Gastroesophageal sphincter (tissue), 4 donors: Measurements from ENCODE around the gene GAD2. TPM values are rescaled to one million over a fixed set of nuclear protein-coding genes. Genes with fewer than 3 reads are reported as not detected.
A peak's percentile ranks its signal among the peaks of the same experiment; 100 is the strongest.

Experiments
- ATAC-seq: fragments of 150-250 bp; one replicate; pipeline ENCODE4 v1.9.1; 2016; ENCODE audit warnings: mild to moderate bottlenecking, moderate library complexity
- H3K27ac ChIP-seq, 4 donors: fragments of 200-600 bp; sonication (generic) in 3 of 4; 1 replicate in 3 of 4; 2 replicates in 1 of 4; pipeline ENCODE4 v1.5.1; 2016 to 2019
- H3K27me3 ChIP-seq: fragments of 200-600 bp; sonication (generic); one replicate; pipeline ENCODE4 v1.5.1; 2019
- H3K36me3 ChIP-seq, 2 donors: fragments of 200-600 bp; sonication (generic); one replicate each; pipeline ENCODE4 v1.5.1; 2019; ENCODE audit warnings: control low read depth in 1 of 2
- H3K4me1 ChIP-seq, 3 donors: fragments of 200-600 bp; sonication (generic); 1 replicate in 2 of 3; 2 replicates in 1 of 3; pipeline ENCODE4 v1.5.1; 2016 to 2019; ENCODE audit warnings: control low read depth in 2 of 3
- H3K4me3 ChIP-seq, 2 donors: fragments of 200-600 bp; sonication (generic); one replicate each; pipeline ENCODE4 v1.5.1; 2019; ENCODE audit warnings: mild to moderate bottlenecking in 1 of 2, moderate library complexity in 1 of 2
- H3K9me3 ChIP-seq, 3 donors: fragments of 200-600 bp; sonication (generic); one replicate each; pipeline ENCODE4 v1.5.1; 2017 to 2019; ENCODE audit warnings: control low read depth in 2 of 3
- EP300 ChIP-seq: sonication (generic); formaldehyde crosslinking; IDR thresholded peaks from one replicate; pipeline ENCODE4 v1.6.1; 2017; ENCODE audit warnings: antibody characterized with exemption, mild to moderate bottlenecking
- POLR2A ChIP-seq, 2 donors: fragments of 450-650 bp; IDR thresholded peaks; one replicate each; pipeline ENCODE4 v1.6.1; 2017; ENCODE audit warnings: antibody characterized with exemption in 2 of 2, mild to moderate bottlenecking in 2 of 2, moderate library complexity in 1 of 2
- POLR2AphosphoS5 ChIP-seq: sonication (generic); formaldehyde crosslinking; IDR thresholded peaks from one replicate; pipeline ENCODE4 v1.6.1; 2017; ENCODE audit warnings: antibody characterized with exemption
- WGBS, 2 donors: methylation state at CpG; one replicate each; pipeline ENCODE4 v1.1.5; 2018; ENCODE audit warnings: low coverage in 1 of 2; 5-methylcytosine and 5-hydroxymethylcytosine counted together
- total RNA-seq, 4 donors: library from RNA; depleted of rRNA; stranded (reverse); fragments of >200 nt; gene quantifications; one replicate each; pipeline ENCODE4 v1.1.0, GENCODE V29; 2016
- TF ChIP-seq, protein P1 (sequence below), 4 experiments: fragments of 200-600 bp in 2 of 4; fragments of 450-650 bp in 2 of 4; sonication (generic) in 1 of 4; IDR thresholded peaks; one replicate each; pipeline ENCODE4 v1.5.1; 2017 to 2019; ENCODE audit warnings: antibody characterized with exemption in 4 of 4, mild to moderate bottlenecking in 2 of 4, moderate library complexity in 2 of 4

GAD2 gene
- not detected for total RNA-seq

DNA sequence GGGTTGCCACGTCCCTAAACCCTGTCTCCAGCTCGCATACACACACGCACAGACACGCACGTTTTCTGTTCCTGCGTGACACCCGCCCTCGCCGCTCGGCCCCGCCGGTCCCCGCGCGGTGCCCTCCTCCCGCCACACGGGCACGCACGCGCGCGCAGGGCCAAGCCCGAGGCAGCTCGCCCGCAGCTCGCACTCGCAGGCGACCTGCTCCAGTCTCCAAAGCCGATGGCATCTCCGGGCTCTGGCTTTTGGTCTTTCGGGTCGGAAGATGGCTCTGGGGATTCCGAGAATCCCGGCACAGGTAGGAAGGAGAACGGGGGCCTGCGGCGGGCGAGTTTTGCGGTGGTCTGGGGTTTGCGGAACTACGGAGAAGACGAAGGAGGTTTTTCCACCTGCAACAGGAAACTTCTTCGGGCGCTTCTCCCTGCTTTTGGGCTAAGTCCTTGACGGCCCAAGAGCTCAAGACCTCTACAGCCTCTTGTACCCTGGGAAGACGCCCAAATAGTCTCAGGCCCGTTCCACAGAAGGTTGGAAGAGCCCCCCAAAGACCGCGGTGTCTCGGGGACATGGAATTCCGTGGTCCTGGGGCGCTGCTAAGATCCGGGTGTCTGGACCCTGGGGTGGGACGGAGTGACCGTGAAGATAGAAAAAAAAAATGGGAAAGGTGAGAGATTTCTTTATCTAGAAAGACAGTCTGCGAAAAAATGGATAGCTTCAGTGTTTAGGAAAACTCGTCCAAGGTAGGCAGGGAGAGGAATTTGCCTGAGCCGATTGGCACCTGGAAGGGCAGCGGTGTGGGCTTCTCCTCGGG, at the start of gene GAD2:
GAD2 (plus strand) TSS at position 190 of the 811 bp plus-strand sequence; CDS start at position 226, 36 bp downstream.
- WGBS, 2 donors = 2 to 3% methylated on average over 7 to 8 of the region's 60 CpGs
- H3K9me3 ChIP-seq = no peaks in the 10 kb centered on the region
- H3K36me3 ChIP-seq = no peaks in the 10 kb centered on the region
- no peak within 1 kb of the TSS for H3K27ac ChIP-seq
- H3K4me1 ChIP-seq = peaks cover 0 to 38% (median 15%) of the 10 kb centered on the region in 3 donors
- TF ChIP-seq POLR2AphosphoS5 = no peak
- TF ChIP-seq, protein P1, sequence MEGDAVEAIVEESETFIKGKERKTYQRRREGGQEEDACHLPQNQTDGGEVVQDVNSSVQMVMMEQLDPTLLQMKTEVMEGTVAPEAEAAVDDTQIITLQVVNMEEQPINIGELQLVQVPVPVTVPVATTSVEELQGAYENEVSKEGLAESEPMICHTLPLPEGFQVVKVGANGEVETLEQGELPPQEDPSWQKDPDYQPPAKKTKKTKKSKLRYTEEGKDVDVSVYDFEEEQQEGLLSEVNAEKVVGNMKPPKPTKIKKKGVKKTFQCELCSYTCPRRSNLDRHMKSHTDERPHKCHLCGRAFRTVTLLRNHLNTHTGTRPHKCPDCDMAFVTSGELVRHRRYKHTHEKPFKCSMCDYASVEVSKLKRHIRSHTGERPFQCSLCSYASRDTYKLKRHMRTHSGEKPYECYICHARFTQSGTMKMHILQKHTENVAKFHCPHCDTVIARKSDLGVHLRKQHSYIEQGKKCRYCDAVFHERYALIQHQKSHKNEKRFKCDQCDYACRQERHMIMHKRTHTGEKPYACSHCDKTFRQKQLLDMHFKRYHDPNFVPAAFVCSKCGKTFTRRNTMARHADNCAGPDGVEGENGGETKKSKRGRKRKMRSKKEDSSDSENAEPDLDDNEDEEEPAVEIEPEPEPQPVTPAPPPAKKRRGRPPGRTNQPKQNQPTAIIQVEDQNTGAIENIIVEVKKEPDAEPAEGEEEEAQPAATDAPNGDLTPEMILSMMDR (IDR thresholded peaks at IDR 0.05) = no peak
- TF ChIP-seq POLR2A (IDR thresholded peaks at IDR 0.05) = no peak
- no peak for TF ChIP-seq EP300
- peak within 1 kb of the TSS in 1 of 2 donors; percentile 25 for H3K4me3 ChIP-seq
- H3K27me3 ChIP-seq = peaks cover 99% of the 10 kb centered on the region
- no peak for ATAC-seq

GRCh38 chr10:26169466-26169865, 47.1 kb upstream of the GAD2 start:
- WGBS, 2 donors = 36 to 50% methylated on average over 2 of the region's 2 CpGs
- Histone ChIP-seq H3K4me3 (no peak overlapping the region), H3K9me3 (no peaks in the 10 kb centered on the region), H3K36me3 (no peaks in the 10 kb centered on the region), H3K4me1 (no peaks in the 10 kb centered on the region), H3K27ac (no peak overlapping the region), H3K27me3 (peaks cover 8% of the 10 kb centered on the region)
- ATAC-seq = no peak
- TF ChIP-seq EP300 (no peak), POLR2AphosphoS5 (no peak), POLR2A (IDR thresholded peaks at IDR 0.05) (no peak)
- TF ChIP-seq, protein P1 (IDR thresholded peaks at IDR 0.05) = no peak

- Histone ChIP-seq H3K27me3 (peaks cover 8% of the 10 kb centered on the region), H3K4me1 (no peaks in the 10 kb centered on the region), H3K27ac (no peak overlapping the region), H3K4me3 (no peak overlapping the region), H3K36me3 (no peaks in the 10 kb centered on the region), H3K9me3 (no peaks in the 10 kb centered on the region)
- TF ChIP-seq, protein P1 (IDR thresholded peaks at IDR 0.05) = no peak
- TF ChIP-seq POLR2A (IDR thresholded peaks at IDR 0.05) (no peak), POLR2AphosphoS5 (no peak), EP300 (no peak)
- 36 to 49% methylated on average over 5 of the region's 7 CpGs for WGBS, 2 donors
- ATAC-seq = no peak
Observed at GRCh38 chr10:26172131-26172530, 44.4 kb upstream of the GAD2 start.

GRCh38 chr10:26173837-26174236, 42.7 kb upstream of the GAD2 start:
- TF ChIP-seq, protein P1 (IDR thresholded peaks at IDR 0.05) = no peak
- TF ChIP-seq EP300 = no peak
- TF ChIP-seq POLR2AphosphoS5 = no peak
- TF ChIP-seq POLR2A (IDR thresholded peaks at IDR 0.05) = no peak
- H3K27me3 ChIP-seq = peaks cover 8% of the 10 kb centered on the region
- 63% methylated on average over 1 of the region's 2 CpGs; no CpG with 5 or more reads in 1 of the 2 donors for WGBS, 2 donors
- no peaks in the 10 kb centered on the region for H3K36me3 ChIP-seq
- H3K4me3 ChIP-seq = no peak overlapping the region
- no peaks in the 10 kb centered on the region for H3K9me3 ChIP-seq
- no peak for ATAC-seq
- no peaks in the 10 kb centered on the region for H3K4me1 ChIP-seq
- H3K27ac ChIP-seq = no peak overlapping the region

DNA sequence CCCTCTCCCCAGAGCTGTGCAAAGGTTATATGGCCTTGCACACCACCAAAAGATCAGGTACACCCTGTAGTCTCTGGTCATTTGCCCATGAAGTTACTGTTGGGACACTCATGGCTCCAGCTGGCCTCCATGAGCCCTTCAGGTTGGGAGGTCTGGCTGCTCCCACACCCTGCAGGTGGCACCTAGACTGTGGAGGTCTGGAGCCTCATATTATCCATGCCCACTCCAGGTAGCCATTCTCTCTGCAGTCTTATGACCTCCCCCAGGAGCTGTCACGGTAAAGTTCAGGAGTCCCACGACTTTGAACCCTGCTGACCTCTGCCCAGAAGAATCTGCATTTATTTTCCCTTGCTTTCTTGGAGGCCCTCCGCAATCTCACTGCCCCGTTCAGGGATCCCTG, 39.2 kb upstream of the GAD2 start:
- WGBS, 2 donors = 68 to 74% methylated on average over 4 of the region's 4 CpGs
- no peaks in the 10 kb centered on the region for H3K9me3 ChIP-seq
- no peak overlapping the region for H3K4me3 ChIP-seq
- no peak overlapping the region for H3K27ac ChIP-seq
- H3K36me3 ChIP-seq = no peaks in the 10 kb centered on the region
- H3K27me3 ChIP-seq = peaks cover 3% of the 10 kb centered on the region
- ATAC-seq = no peak
- no peaks in the 10 kb centered on the region for H3K4me1 ChIP-seq
- no peak for TF ChIP-seq POLR2AphosphoS5
- TF ChIP-seq POLR2A (IDR thresholded peaks at IDR 0.05) = no peak
- TF ChIP-seq, protein P1 (IDR thresholded peaks at IDR 0.05) = no peak
- no peak for TF ChIP-seq EP300
